NT2/D1 (cell line): ENCODE results near the gene SCAF8.

Experiments
- DNase-seq: peaks from one replicate; pipeline ENCODE4 v3.0.0-alpha.2; 2011; ENCODE audit warnings: low read depth, low spot score
- H3K27me3 ChIP-seq: 2 replicates; pipeline ENCODE4 v1.6.0; 2011; ENCODE audit warnings: mild to moderate bottlenecking; ENCODE audit not compliant: insufficient read length, insufficient read depth
- H3K36me3 ChIP-seq: 2 replicates; pipeline ENCODE4 v1.6.1; 2011; ENCODE audit warnings: mild to moderate bottlenecking, low read length, mixed read lengths; ENCODE audit not compliant: insufficient read depth, insufficient read length
- H3K4me1 ChIP-seq: 2 replicates; pipeline ENCODE4 v1.5.1; 2011; ENCODE audit not compliant: insufficient read depth, insufficient read length
- H3K4me3 ChIP-seq: 2 replicates; pipeline ENCODE4 v1.5.1; 2011; ENCODE audit warnings: low read depth; ENCODE audit not compliant: insufficient read length
- H3K9ac ChIP-seq: 2 replicates; pipeline ENCODE4 v1.6.0; 2011; ENCODE audit warnings: low read depth; ENCODE audit not compliant: insufficient read length
- H3K9me3 ChIP-seq: 2 replicates; pipeline ENCODE4 v1.5.1; 2011; ENCODE audit warnings: mild to moderate bottlenecking, low read length; ENCODE audit not compliant: insufficient read depth
- SUZ12 ChIP-seq: IDR thresholded peaks from 2 replicates; pipeline ENCODE4 v1.6.1; 2011; ENCODE audit not compliant: insufficient read length, insufficient read depth; ENCODE audit errors: extremely low read depth
- YY1 ChIP-seq: IDR thresholded peaks from 2 replicates; pipeline ENCODE4 v1.6.1; 2011; ENCODE audit not compliant: insufficient read length, insufficient read depth
- ZNF274 ChIP-seq: IDR thresholded peaks from 2 replicates; pipeline ENCODE4 v1.6.1; 2011; ENCODE audit warnings: mild to moderate bottlenecking, low read depth, low read length

The SCAF8 gene

GRCh38 chr6:154785075-154785474, 51.9 kb downstream of the SCAF8 start:
- DNase-seq, result no peak
- H3K9ac ChIP-seq, result no peak overlapping the region
- no peak overlapping the region for H3K4me3 ChIP-seq
- no peaks in the 10 kb centered on the region for H3K4me1 ChIP-seq
- H3K27me3 ChIP-seq, result no peaks in the 10 kb centered on the region
- H3K36me3 ChIP-seq, result peaks cover 16% of the 10 kb centered on the region
- H3K9me3 ChIP-seq, result no peaks in the 10 kb centered on the region
- TF ChIP-seq SUZ12 (no peak), YY1 (no peak), ZNF274 (no peak)

GRCh38 chr6:154786144-154786868, 53.1 kb downstream of the SCAF8 start:
- no peaks in the 10 kb centered on the region for H3K4me1 ChIP-seq
- no peaks in the 10 kb centered on the region for H3K9me3 ChIP-seq
- no peak overlapping the region for H3K4me3 ChIP-seq
- DNase-seq, result no peak
- TF ChIP-seq YY1, result no peak
- no peak for TF ChIP-seq ZNF274
- no peak for TF ChIP-seq SUZ12
- no peaks in the 10 kb centered on the region for H3K27me3 ChIP-seq
- no peak overlapping the region for H3K9ac ChIP-seq
- peaks cover 16% of the 10 kb centered on the region for H3K36me3 ChIP-seq

GRCh38 chr6:154791556-154792317, 58.5 kb downstream of the SCAF8 start:
- Histone ChIP-seq H3K4me1 (no peaks in the 10 kb centered on the region), H3K4me3 (no peak overlapping the region), H3K36me3 (peaks cover 33% of the 10 kb centered on the region), H3K27me3 (no peaks in the 10 kb centered on the region), H3K9me3 (no peaks in the 10 kb centered on the region), H3K9ac (no peak overlapping the region)
- TF ChIP-seq SUZ12, result no peak
- TF ChIP-seq ZNF274, result no peak
- no peak for TF ChIP-seq YY1
- DNase-seq, result no peak

- TF ChIP-seq SUZ12, result no peak
- no peak for TF ChIP-seq YY1
- TF ChIP-seq ZNF274, result no peak
- H3K36me3 ChIP-seq, result peaks cover 33% of the 10 kb centered on the region
- H3K4me1 ChIP-seq, result no peaks in the 10 kb centered on the region
- H3K27me3 ChIP-seq, result no peaks in the 10 kb centered on the region
- H3K4me3 ChIP-seq, result no peak overlapping the region
- no peak overlapping the region for H3K9ac ChIP-seq
- H3K9me3 ChIP-seq, result no peaks in the 10 kb centered on the region
- DNase-seq, result no peak
Measured at GRCh38 chr6:154792325-154792724, 59.1 kb downstream of the SCAF8 start.

GRCh38 chr6:154792761-154793160, 59.5 kb downstream of the SCAF8 start:
- no peak for DNase-seq
- no peak for TF ChIP-seq SUZ12
- no peak for TF ChIP-seq YY1
- no peak for TF ChIP-seq ZNF274
- H3K4me3 ChIP-seq, result no peak overlapping the region
- H3K9ac ChIP-seq, result no peak overlapping the region
- H3K4me1 ChIP-seq, result no peaks in the 10 kb centered on the region
- no peaks in the 10 kb centered on the region for H3K27me3 ChIP-seq
- no peaks in the 10 kb centered on the region for H3K9me3 ChIP-seq
- peaks cover 36% of the 10 kb centered on the region for H3K36me3 ChIP-seq

GRCh38 chr6:154796484-154796883, 63.3 kb downstream of the SCAF8 start:
- no peak overlapping the region for H3K9ac ChIP-seq
- no peaks in the 10 kb centered on the region for H3K9me3 ChIP-seq
- peaks cover 36% of the 10 kb centered on the region for H3K36me3 ChIP-seq
- no peaks in the 10 kb centered on the region for H3K27me3 ChIP-seq
- H3K4me3 ChIP-seq, result no peak overlapping the region
- no peak for TF ChIP-seq YY1
- TF ChIP-seq SUZ12, result no peak
- TF ChIP-seq ZNF274, result no peak
- no peaks in the 10 kb centered on the region for H3K4me1 ChIP-seq
- no peak for DNase-seq

GRCh38 chr6:154797857-154798256, 64.6 kb downstream of the SCAF8 start:
- Histone ChIP-seq H3K27me3 (no peaks in the 10 kb centered on the region), H3K36me3 (peaks cover 36% of the 10 kb centered on the region), H3K4me1 (no peaks in the 10 kb centered on the region), H3K9me3 (no peaks in the 10 kb centered on the region), H3K4me3 (no peak overlapping the region), H3K9ac (no peak overlapping the region)
- no peak for DNase-seq
- no peak for TF ChIP-seq YY1
- TF ChIP-seq ZNF274, result no peak
- TF ChIP-seq SUZ12, result no peak
